Peyer's patch (tissue), 4 donors: Measurements from ENCODE around the gene DPY19L2.
"Not testable (repeated sequence)": the region's sequence is repeated elsewhere in the genome, so short reads cannot be mapped to it uniquely, and the experiment has no call there.

Experiments
- CTCF ChIP-seq, 6 experiments: fragments of 450-650 bp in 4 of 6; fragments of 200-600 bp in 2 of 6; sonication (generic) in 1 of 6; IDR thresholded peaks; one replicate each; pipeline ENCODE4 v1.5.1; 2017 to 2019; ENCODE audit warnings: antibody characterized with exemption in 6 of 6, mild to moderate bottlenecking in 3 of 6, moderate library complexity in 1 of 6
- POLR2A ChIP-seq, 2 donors: fragments of 450-650 bp; IDR thresholded peaks; one replicate each; pipeline ENCODE4 v1.5.1; 2017; ENCODE audit warnings: antibody characterized with exemption in 2 of 2, mild to moderate bottlenecking in 2 of 2, moderate library complexity in 2 of 2

GRCh38 chr12:63658501-63658900 lies 9.8 kb downstream of the DPY19L2 start:
- not testable (repeated sequence) for TF ChIP-seq CTCF, POLR2A (IDR thresholded peaks at IDR 0.05)
